NCI-H82 treated with DMSO at 0.1 percent for 48 hours (cell line): Measurements from ENCODE around the gene ANKRD28.

ENCODE experiments used
- DNase-seq: peaks from one replicate; lab custom pipeline; 2025; ENCODE audit not compliant: unreplicated experiment; lab: John Stamatoyannopoulos, UW

Gene ANKRD28

GRCh38 chr3:15804553-15805095, 6.8 kb upstream of the ANKRD28 start:
- no peak for DNase-seq

GRCh38 chr3:15803921-15804320, 6.1 kb upstream of the ANKRD28 start:
- no peak for DNase-seq

- no peak for DNase-seq
These were observed 3.5 kb upstream of the ANKRD28 start for GRCh38 chr3:15801298-15801697.

- no peak for DNase-seq
These were observed 3.0 kb upstream of the ANKRD28 start for GRCh38 chr3:15800780-15801179.

GRCh38 chr3:15800327-15800726, 2.5 kb upstream of the ANKRD28 start:
- peak; percentile 56 for DNase-seq

GRCh38 chr3:15798533-15799245, 910 bp upstream of the ANKRD28 start:
- DNase-seq, result no peak

- DNase-seq, result peak; percentile 39
These were observed 773 bp downstream of the ANKRD28 start for GRCh38 chr3:15796771-15797641.

GRCh38 chr3:15796331-15796730, 1.4 kb downstream of the ANKRD28 start:
- DNase-seq, result no peak

GRCh38 chr3:15795651-15796308, 2.0 kb downstream of the ANKRD28 start:
- DNase-seq, result no peak

- DNase-seq, result no peak
These were observed 2.7 kb downstream of the ANKRD28 start for GRCh38 chr3:15794842-15795650.

GRCh38 chr3:15794303-15794771, 3.4 kb downstream of the ANKRD28 start:
- no peak for DNase-seq

GRCh38 chr3:15791525-15791924, 6.3 kb downstream of the ANKRD28 start:
- DNase-seq, result no peak

GRCh38 chr3:15787941-15788340, 9.8 kb downstream of the ANKRD28 start:
- DNase-seq, result no peak

GRCh38 chr3:15787526-15787925, 10.3 kb downstream of the ANKRD28 start:
- DNase-seq, result no peak

- DNase-seq, result no peak
These were observed 14.3 kb downstream of the ANKRD28 start for GRCh38 chr3:15783361-15783969.

- no peak for DNase-seq
These were observed 15.3 kb downstream of the ANKRD28 start for GRCh38 chr3:15782429-15782828.

- DNase-seq, result no peak
These were observed 16.0 kb downstream of the ANKRD28 start for GRCh38 chr3:15781637-15782402.

GRCh38 chr3:15781131-15781530, 16.6 kb downstream of the ANKRD28 start:
- no peak for DNase-seq

GRCh38 chr3:15779111-15779510, 18.7 kb downstream of the ANKRD28 start:
- DNase-seq, result no peak
